Measurements from ENCODE around the gene MACROD2.

Gene MACROD2

DNA sequence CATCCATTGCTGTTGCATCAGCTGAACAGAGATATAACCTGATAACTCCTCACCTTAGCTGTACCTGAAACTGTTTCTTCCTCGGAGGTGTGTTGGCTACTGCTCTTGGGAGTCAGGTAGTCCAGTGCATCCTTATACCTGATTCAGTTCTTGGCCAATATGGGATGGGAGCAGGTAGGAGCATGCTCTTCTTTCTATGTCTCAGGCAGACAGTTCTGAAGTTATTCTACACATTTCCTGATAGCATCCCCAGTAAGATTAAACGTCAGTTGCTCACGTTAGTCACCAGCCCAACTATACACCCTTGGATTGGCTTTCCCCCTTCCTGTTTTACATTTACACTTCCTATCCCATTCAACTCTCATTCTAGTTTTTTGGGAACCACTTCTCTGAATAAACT, 586.4 kb downstream of the MACROD2 start:
- TF ChIP-seq, protein P1, sequence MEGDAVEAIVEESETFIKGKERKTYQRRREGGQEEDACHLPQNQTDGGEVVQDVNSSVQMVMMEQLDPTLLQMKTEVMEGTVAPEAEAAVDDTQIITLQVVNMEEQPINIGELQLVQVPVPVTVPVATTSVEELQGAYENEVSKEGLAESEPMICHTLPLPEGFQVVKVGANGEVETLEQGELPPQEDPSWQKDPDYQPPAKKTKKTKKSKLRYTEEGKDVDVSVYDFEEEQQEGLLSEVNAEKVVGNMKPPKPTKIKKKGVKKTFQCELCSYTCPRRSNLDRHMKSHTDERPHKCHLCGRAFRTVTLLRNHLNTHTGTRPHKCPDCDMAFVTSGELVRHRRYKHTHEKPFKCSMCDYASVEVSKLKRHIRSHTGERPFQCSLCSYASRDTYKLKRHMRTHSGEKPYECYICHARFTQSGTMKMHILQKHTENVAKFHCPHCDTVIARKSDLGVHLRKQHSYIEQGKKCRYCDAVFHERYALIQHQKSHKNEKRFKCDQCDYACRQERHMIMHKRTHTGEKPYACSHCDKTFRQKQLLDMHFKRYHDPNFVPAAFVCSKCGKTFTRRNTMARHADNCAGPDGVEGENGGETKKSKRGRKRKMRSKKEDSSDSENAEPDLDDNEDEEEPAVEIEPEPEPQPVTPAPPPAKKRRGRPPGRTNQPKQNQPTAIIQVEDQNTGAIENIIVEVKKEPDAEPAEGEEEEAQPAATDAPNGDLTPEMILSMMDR (IDR thresholded peaks at IDR 0.05; ENCODE audit: control insufficient read depth, insufficient read depth, low read depth, low read length, missing control alignments), result no peak

DNA sequence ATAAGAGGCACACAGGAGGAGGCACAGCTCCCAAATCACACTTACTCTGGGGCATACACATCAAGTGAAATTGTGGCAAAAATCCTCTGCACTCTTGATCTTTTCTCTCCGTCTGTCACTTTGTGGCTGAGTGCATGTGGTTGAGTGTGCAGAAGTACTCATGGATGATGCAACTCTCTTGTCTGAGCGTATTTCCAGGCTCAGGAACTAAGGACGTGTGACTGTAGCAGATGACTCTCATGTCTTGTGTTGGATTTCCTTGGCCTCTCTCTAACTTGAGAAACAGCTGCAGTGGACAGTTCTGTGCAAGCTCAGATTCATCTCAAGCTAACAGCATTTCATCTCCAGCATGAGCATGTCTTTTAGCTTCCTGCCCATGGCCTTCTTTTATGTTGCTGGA, 587.5 kb downstream of the MACROD2 start:
- no peak for DNase-seq (ENCODE audit: low read depth)
- TF ChIP-seq, protein P1 (IDR thresholded peaks at IDR 0.05; ENCODE audit: control insufficient read depth, insufficient read depth, low read depth, low read length, missing control alignments), result no peak
- no peak overlapping the region for H3K4me3 ChIP-seq (ENCODE audit: control insufficient read depth, low read depth, low read length)

More for the DNA sequence above, 586.4 kb downstream of the MACROD2 start:
- no peak for DNase-seq (ENCODE audit: low read depth)
- no peak overlapping the region for H3K4me3 ChIP-seq (ENCODE audit: control insufficient read depth, low read depth, low read length)

DNA sequence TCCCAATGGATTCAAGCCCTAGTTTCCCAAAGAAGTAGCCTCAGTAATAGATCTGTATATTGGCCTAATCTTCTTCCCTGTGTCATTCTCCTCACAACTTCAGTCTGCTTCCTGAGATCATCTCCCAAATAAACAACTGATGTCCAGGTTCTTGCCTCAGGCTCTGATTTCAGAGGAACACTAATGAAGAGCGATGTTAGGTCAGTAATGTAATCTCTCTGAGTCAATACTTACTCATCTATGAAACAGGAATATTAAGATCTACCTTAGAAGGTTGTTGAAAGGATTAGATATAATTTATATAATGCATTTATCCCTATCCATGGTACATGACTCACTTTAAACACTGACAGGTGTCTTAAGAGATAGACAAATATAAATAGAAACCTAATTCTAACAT, 588.1 kb downstream of the MACROD2 start:
- no peak for DNase-seq (ENCODE audit: low read depth)

DNA sequence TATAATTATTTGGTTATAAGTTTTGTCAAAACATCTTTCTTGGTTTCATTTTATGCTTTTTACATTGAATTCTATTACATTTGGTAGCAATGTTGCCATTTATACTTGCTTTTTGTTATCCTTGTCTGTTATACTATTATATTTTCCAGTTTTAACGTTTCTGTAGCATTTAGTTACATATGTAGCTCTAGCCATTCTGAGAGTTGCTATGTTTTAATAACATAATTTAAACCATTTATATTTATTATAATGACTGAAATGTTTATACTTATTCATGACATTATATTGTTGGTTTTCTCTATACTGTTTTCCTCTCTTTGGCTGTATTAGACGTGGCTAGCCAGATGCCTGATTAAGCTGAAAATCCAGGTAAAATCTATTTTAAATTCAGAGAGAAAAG, 594.1 kb downstream of the MACROD2 start:
- TF ChIP-seq, protein P1 (IDR thresholded peaks at IDR 0.05; ENCODE audit: control insufficient read depth, insufficient read depth, low read depth, low read length, missing control alignments), result no peak
- DNase-seq (ENCODE audit: low read depth), result no peak
- no peak overlapping the region for H3K4me3 ChIP-seq (ENCODE audit: control insufficient read depth, low read depth, low read length)

More for the DNA sequence above, 588.1 kb downstream of the MACROD2 start:
- H3K4me3 ChIP-seq (ENCODE audit: control insufficient read depth, low read depth, low read length), result no peak overlapping the region
- TF ChIP-seq, protein P1 (IDR thresholded peaks at IDR 0.05; ENCODE audit: control insufficient read depth, insufficient read depth, low read depth, low read length, missing control alignments), result no peak

DNA sequence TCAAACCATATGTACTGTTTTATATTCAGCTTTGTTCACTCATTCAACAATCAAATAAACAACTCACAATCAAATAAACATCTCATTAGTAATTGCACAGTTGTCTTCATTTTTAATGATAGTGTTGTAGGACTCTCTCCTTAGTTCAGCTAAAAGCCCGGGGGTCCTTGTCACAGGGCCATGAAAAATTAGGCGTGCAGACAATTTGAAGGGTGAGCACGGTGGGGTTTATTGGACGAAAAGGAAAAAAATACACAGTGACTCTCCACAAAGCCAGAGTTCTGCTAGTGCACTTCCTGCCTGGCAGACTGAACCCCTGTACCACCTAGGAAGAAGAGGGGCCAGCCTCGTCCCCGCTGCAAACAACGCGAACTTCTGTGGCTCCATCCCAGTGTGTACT, 599.7 kb downstream of the MACROD2 start:
- no peak overlapping the region for H3K4me3 ChIP-seq (ENCODE audit: control insufficient read depth, low read depth, low read length)
- no peak for DNase-seq (ENCODE audit: low read depth)
- TF ChIP-seq, protein P1 (IDR thresholded peaks at IDR 0.05; ENCODE audit: control insufficient read depth, insufficient read depth, low read depth, low read length, missing control alignments), result no peak

DNA sequence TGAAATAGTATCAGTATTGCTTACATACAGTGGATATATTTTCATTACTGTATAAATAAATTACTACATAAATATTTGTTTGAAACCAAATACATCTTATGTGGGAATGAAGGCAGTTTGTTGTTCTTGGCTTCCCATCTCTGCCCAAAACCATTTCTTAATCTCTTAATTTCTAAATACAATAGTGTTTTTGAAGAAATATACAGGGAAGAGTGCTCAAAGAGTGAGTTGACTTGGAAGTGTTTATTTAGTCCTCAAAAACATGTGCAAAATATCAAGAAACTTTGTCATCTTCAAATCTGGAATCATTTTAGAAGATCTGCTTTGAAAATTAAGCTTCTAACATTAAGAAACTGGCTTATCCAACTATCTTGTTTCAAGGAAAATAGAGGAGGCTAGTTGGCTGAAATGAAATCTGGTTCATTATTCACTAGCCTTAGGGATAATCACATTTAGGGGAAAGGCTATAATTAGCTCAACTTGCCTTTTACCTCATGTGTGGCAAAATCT, 601.9 kb downstream of the MACROD2 start:
- H3K4me3 ChIP-seq (ENCODE audit: control insufficient read depth, low read depth, low read length), result no peak overlapping the region
- TF ChIP-seq, protein P1 (IDR thresholded peaks at IDR 0.05; ENCODE audit: control insufficient read depth, insufficient read depth, low read depth, low read length, missing control alignments), result no peak
- DNase-seq (ENCODE audit: low read depth), result no peak

DNA sequence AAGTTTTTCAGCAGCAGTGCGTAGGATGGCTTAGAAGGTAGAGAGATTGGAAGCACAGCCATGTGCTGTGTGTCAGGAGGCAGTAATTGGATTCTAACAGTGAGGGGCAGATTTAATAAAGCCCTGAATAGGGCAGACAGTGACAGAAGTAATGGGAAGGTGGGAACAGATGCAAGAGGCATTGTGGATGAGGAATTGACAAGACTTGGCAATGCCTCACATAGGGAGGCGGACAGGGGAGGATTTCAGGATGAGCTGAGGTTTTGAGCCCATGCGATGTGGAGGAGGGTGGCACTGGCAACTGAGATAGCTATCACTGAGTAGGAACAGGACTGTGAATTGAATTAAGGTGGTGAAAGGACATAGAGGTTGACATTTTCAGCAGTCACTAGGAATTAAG, 604.3 kb downstream of the MACROD2 start:
- TF ChIP-seq, protein P1 (IDR thresholded peaks at IDR 0.05; ENCODE audit: control insufficient read depth, insufficient read depth, low read depth, low read length, missing control alignments), result no peak
- no peak for DNase-seq (ENCODE audit: low read depth)
- no peak overlapping the region for H3K4me3 ChIP-seq (ENCODE audit: control insufficient read depth, low read depth, low read length)
